CD4-positive, alpha-beta T cell (primary cell): ENCODE results near the gene GBA2. TPM values are rescaled to one million over a fixed set of nuclear protein-coding genes. Genes with fewer than 3 reads are reported as not detected.

Experiments
- ATAC-seq: fragments of 200-7000 bp; cut with Tn5 transposase; one replicate; pipeline ENCODE4 v1.10.0; 2022; ENCODE audit warnings: mild to moderate bottlenecking; ENCODE audit not compliant: poor library complexity
- CTCF ChIA-PET: fragments of 350-600 bp; sonication (Branson Sonifier 250); formaldehyde crosslinking; loops from one replicate; lab custom pipeline; 2021; ENCODE audit warnings: antibody characterized with exemption, inconsistent platforms; lab: Charles Lee
- POLR2A ChIA-PET: fragments of 350-600 bp; sonication (Branson Sonifier 250); formaldehyde crosslinking; loops from one replicate; lab custom pipeline; 2021; ENCODE audit warnings: antibody characterized with exemption, inconsistent platforms; lab: Charles Lee
- DNase-seq, 14 experiments: peaks; one replicate each; pipeline ENCODE4 v3.0.0-alpha.2; 2013 to 2020; ENCODE audit warnings: mixed read lengths in 2 of 14
- H3K27ac ChIP-seq, 2 donors: one replicate each; pipeline versions ENCODE4 v1.5.1 to v1.7.0; 2013; ENCODE audit warnings: low read length in 2 of 2, low read depth in 1 of 2, mild to moderate bottlenecking in 1 of 2
- H3K27me3 ChIP-seq, 2 experiments: 1 replicate in 1 of 2; 2 replicates in 1 of 2; pipeline versions ENCODE4 v1.6.1 to v1.7.0; 2013; ENCODE audit warnings: low read length in 2 of 2, control low read depth in 1 of 2, mild to moderate bottlenecking in 1 of 2, moderate library complexity in 1 of 2; ENCODE audit not compliant: insufficient read depth in 2 of 2, control insufficient read depth in 1 of 2
- H3K36me3 ChIP-seq: one replicate; pipeline ENCODE4 v1.6.1; 2013; ENCODE audit warnings: low read length, control low read depth; ENCODE audit not compliant: insufficient read depth
- H3K4me1 ChIP-seq: one replicate; pipeline ENCODE4 v1.6.1; 2013; ENCODE audit warnings: low read length, control low read depth; ENCODE audit not compliant: insufficient read depth
- H3K4me3 ChIP-seq: one replicate; pipeline ENCODE4 v1.5.1; 2013; ENCODE audit warnings: mild to moderate bottlenecking, low read length, moderate library complexity
- H3K9me3 ChIP-seq, 2 experiments: 1 replicate in 1 of 2; 2 replicates in 1 of 2; pipeline versions ENCODE4 v1.6.1 to v1.7.0; 2013; ENCODE audit warnings: low read length in 2 of 2, mild to moderate bottlenecking in 2 of 2, control low read depth in 1 of 2, moderate library complexity in 1 of 2; ENCODE audit not compliant: control insufficient read depth in 1 of 2, insufficient read depth in 1 of 2
- H3K27ac Mint-ChIP-seq: one replicate; pipeline ENCODE4 v1.8.0; 2020; ENCODE audit warnings: mixed read lengths
- H3K27me3 Mint-ChIP-seq: one replicate; pipeline ENCODE4 v1.8.0; 2021; ENCODE audit warnings: mixed read lengths
- H3K36me3 Mint-ChIP-seq: one replicate; pipeline ENCODE4 v1.8.0; 2021; ENCODE audit warnings: low read depth, mixed read lengths
- H3K4me1 Mint-ChIP-seq: one replicate; pipeline ENCODE4 v1.8.0; 2021; ENCODE audit warnings: low read depth, mixed read lengths
- H3K4me3 Mint-ChIP-seq: one replicate; pipeline ENCODE4 v1.8.0; 2020; ENCODE audit warnings: mild to moderate bottlenecking, mixed read lengths
- H3K9me3 Mint-ChIP-seq: one replicate; pipeline ENCODE4 v1.8.0; 2020; ENCODE audit warnings: mixed read lengths
- CTCF ChIP-seq: fragments of 200-600 bp; IDR thresholded peaks from one replicate; pipeline ENCODE4 v1.8.0; 2022; ENCODE audit warnings: antibody characterized with exemption, mild to moderate bottlenecking
- intact Hi-C, 2 experiments: fragments of 100-400 bp; cut with DNase I in 1 of 2; cut with micrococcal nuclease in 1 of 2; formaldehyde crosslinking; loops; one replicate each; pipeline versions ENCODE4 v1.15.1 to v1.9.0; 2023 to 2025; cut with DNase I, micrococcal nuclease
- total RNA-seq, 174 experiments: library from RNA in 2 of 174; stranded (reverse) in 2 of 174; gene quantifications; one replicate each; pipeline ENCODE4 v1.2.3 and lab custom pipeline; 2021 to 2026

The GBA2 gene
- total RNA-seq, 2 experiments from 2014 or later = 17.3 to 18.6 TPM

DNA sequence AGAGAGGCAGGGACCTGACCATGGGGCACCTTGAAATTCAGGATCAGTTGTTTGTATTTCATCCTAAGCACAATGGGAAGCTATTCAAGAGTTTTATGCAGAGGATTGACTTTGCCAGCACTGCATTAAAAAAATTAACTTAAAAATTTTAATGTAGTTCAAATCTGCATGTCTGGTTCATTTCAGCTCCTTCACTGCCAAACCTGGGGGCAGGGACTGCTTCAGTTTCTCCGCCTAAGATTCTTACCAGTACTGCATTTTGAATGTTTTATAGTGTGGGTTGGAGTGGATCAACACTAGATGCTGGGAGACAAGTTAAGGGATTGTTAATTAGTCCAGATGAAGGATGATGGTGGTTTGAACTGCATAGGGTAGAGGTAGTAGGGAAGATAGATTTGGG, 20.7 kb upstream of the GBA2 start:
- POLR2A ChIA-PET = interaction anchor here (0.6 kb wide), 1 partner anchor 237 kb away, joined by 3 read pairs; no protein-coding TSS in a partner anchor
- no peak overlapping the region for H3K4me3 ChIP-seq
- intact Hi-C loops = no loop called here
- ATAC-seq (no peak), DNase-seq (no peak)
- H3K36me3 ChIP-seq = peaks cover 13% of the 10 kb centered on the region
- no peaks in the 10 kb centered on the region for H3K27me3 ChIP-seq
- TF ChIP-seq CTCF = no peak
- Mint-ChIP-seq H3K9me3 (no peaks in the 10 kb centered on the region), H3K27me3 (no peaks in the 10 kb centered on the region), H3K27ac (no peak overlapping the region), H3K36me3 (no peaks in the 10 kb centered on the region), H3K4me3 (no peak overlapping the region), H3K4me1 (peaks cover 22% of the 10 kb centered on the region)
- H3K27ac ChIP-seq = no peak overlapping the region
- no peaks in the 10 kb centered on the region for H3K9me3 ChIP-seq
- CTCF ChIA-PET = interaction anchor here (0.7 kb wide), 1 partner anchor 13 kb away, joined by 3 read pairs; no protein-coding TSS in a partner anchor
- H3K4me1 ChIP-seq = peaks cover 4% of the 10 kb centered on the region

DNA sequence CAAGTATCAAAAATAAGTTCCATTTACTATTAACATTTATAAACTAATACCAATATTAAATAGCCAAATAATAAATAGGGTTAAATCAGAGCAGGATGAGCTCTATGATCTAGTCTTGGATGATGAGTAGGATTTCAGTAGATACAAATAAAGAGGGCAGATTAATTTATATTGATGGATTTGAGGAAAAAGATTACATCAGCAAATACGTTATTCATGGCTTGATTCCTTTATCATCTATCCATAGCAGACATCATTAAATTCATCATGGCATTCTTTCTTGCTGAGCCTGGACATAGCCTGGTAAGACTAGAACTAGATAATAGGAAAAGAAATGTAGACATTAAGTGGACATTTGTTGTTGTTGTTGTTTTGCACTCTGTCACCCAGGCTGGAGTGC, 18.4 kb upstream of the GBA2 start:
- Histone ChIP-seq H3K9me3 (no peaks in the 10 kb centered on the region), H3K4me3 (no peak overlapping the region), H3K27ac (no peak overlapping the region), H3K36me3 (peaks cover 13% of the 10 kb centered on the region), H3K4me1 (peaks cover 4% of the 10 kb centered on the region), H3K27me3 (no peaks in the 10 kb centered on the region)
- Mint-ChIP-seq H3K4me3 (no peak overlapping the region), H3K9me3 (no peaks in the 10 kb centered on the region), H3K4me1 (peaks cover 26% of the 10 kb centered on the region), H3K27ac (no peak overlapping the region), H3K36me3 (no peaks in the 10 kb centered on the region), H3K27me3 (no peaks in the 10 kb centered on the region)
- no peak for DNase-seq
- intact Hi-C loops = no loop called here
- ChIA-PET POLR2A (interaction anchor here (1.7 kb wide), 1 partner anchor 19 kb away, joined by 9 read pairs; the partner anchor contains the start of genes GBA2 and RGP1), CTCF (interaction anchor here (1.0 kb wide), 1 partner anchor 23 kb away, joined by 4 read pairs; no protein-coding TSS in a partner anchor)
- no peak for ATAC-seq
- no peak for TF ChIP-seq CTCF

DNA sequence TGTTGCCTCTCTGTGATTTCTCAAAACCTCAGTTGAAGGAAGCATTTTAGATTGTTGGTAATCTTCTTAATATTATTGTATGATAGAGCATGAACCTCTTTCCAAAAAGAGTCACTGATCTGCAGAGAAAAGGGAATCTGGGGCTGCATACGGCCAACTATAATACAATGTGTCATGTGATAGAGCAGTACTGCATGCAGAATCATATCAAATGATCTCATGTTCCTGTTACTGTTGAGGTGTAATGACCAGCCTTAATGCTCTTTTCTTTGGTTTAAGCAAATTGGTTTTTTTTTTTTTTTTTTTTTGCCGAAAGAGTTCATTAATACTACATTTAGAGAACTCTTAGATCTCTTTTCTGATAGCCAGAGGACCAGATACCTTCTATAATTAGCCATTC, 18.0 kb upstream of the GBA2 start:
- Mint-ChIP-seq H3K27ac (no peak overlapping the region), H3K36me3 (no peaks in the 10 kb centered on the region), H3K4me1 (peaks cover 31% of the 10 kb centered on the region), H3K27me3 (no peaks in the 10 kb centered on the region), H3K4me3 (no peak overlapping the region), H3K9me3 (no peaks in the 10 kb centered on the region)
- Histone ChIP-seq H3K4me1 (peaks cover 4% of the 10 kb centered on the region), H3K27ac (no peak overlapping the region), H3K4me3 (no peak overlapping the region), H3K36me3 (peaks cover 9% of the 10 kb centered on the region), H3K9me3 (no peaks in the 10 kb centered on the region), H3K27me3 (no peaks in the 10 kb centered on the region)
- POLR2A ChIA-PET = interaction anchor here (1.7 kb wide), 1 partner anchor 19 kb away, joined by 9 read pairs; the partner anchor contains the start of genes GBA2 and RGP1
- DNase-seq (no peak), ATAC-seq (no peak)
- intact Hi-C loops = no loop called here
- CTCF ChIA-PET = no interaction called here
- no peak for TF ChIP-seq CTCF
